Liver (tissue), 9 donors: ENCODE results near the gene MICAL2. TPM values are rescaled to one million over a fixed set of nuclear protein-coding genes. Genes with fewer than 3 reads are reported as not detected.

Experiments
- DNase-seq: peaks from one replicate; pipeline ENCODE4 v3.0.0-alpha.2; 2017; ENCODE audit warnings: low spot score
- H3K27ac ChIP-seq, 2 donors: one replicate each; pipeline ENCODE4 v1.7.0; 2013; ENCODE audit warnings: inconsistent platforms in 2 of 2, low read length in 2 of 2, control low read depth in 1 of 2, low read depth in 1 of 2, mild to moderate bottlenecking in 1 of 2
- H3K27me3 ChIP-seq, 4 donors: one replicate each; pipeline versions ENCODE4 v1.6.1 to v1.7.0; 2013; ENCODE audit warnings: low read length in 3 of 4, inconsistent platforms in 1 of 4, mild to moderate bottlenecking in 1 of 4, moderate library complexity in 1 of 4; ENCODE audit not compliant: control insufficient read depth in 4 of 4, insufficient read depth in 4 of 4
- H3K36me3 ChIP-seq, 4 donors: one replicate each; pipeline versions ENCODE4 v1.6.1 to v1.7.0; 2013; ENCODE audit warnings: low read length in 3 of 4, mild to moderate bottlenecking in 3 of 4, low read depth in 1 of 4, moderate library complexity in 1 of 4; ENCODE audit not compliant: control insufficient read depth in 4 of 4, insufficient read depth in 3 of 4
- H3K4me1 ChIP-seq, 4 donors: one replicate each; pipeline versions ENCODE4 v1.6.1 to v1.7.0; 2013; ENCODE audit warnings: low read length in 3 of 4, mild to moderate bottlenecking in 3 of 4, moderate library complexity in 1 of 4; ENCODE audit not compliant: control insufficient read depth in 4 of 4, insufficient read depth in 4 of 4
- H3K4me3 ChIP-seq, 3 donors: one replicate each; pipeline versions ENCODE4 v1.6.1 to v1.7.0; 2013; ENCODE audit warnings: low read length in 3 of 3, control low read depth in 1 of 3, low read depth in 1 of 3, mild to moderate bottlenecking in 1 of 3
- H3K9ac ChIP-seq, 2 donors: one replicate each; pipeline ENCODE4 v1.7.0; 2013; ENCODE audit warnings: low read length in 2 of 2, mild to moderate bottlenecking in 2 of 2, moderate library complexity in 2 of 2, control low read depth in 1 of 2, low read depth in 1 of 2
- H3K9me3 ChIP-seq, 4 donors: one replicate each; pipeline versions ENCODE4 v1.6.1 to v1.7.0; 2013; ENCODE audit warnings: low read length in 3 of 4; ENCODE audit not compliant: control insufficient read depth in 4 of 4
- ATF3 ChIP-seq: IDR thresholded peaks from 2 replicates; pipeline ENCODE4 v1.6.1; 2016; ENCODE audit warnings: antibody characterized with exemption
- CTCF ChIP-seq: fragments of 150-350 bp; IDR thresholded peaks from 2 replicates; pipeline ENCODE4 v1.5.1; 2017; ENCODE audit warnings: improper control_type of control experiment, low read depth, low read length; ENCODE audit not compliant: missing input control
- EGR1 ChIP-seq, 2 donors: IDR thresholded peaks; 2 replicates each; pipeline ENCODE4 v1.6.1; 2016 to 2018; ENCODE audit warnings: antibody characterized with exemption in 2 of 2, low read depth in 2 of 2
- FOXA1 ChIP-seq: IDR thresholded peaks from 2 replicates; pipeline ENCODE4 v1.6.1; 2016; ENCODE audit warnings: antibody characterized with exemption
- FOXA2 ChIP-seq: IDR thresholded peaks from 2 replicates; pipeline ENCODE4 v1.6.1; 2016; ENCODE audit warnings: antibody characterized with exemption
- GABPA ChIP-seq, 2 donors: IDR thresholded peaks in 1 of 2; conservative IDR thresholded peaks in 1 of 2; 2 replicates each; pipeline ENCODE4 v1.6.1; 2016; ENCODE audit warnings: antibody characterized with exemption in 2 of 2, mild to moderate bottlenecking in 1 of 2, moderate library complexity in 1 of 2
- HNF4A ChIP-seq, 2 donors: conservative IDR thresholded peaks; 2 replicates each; pipeline ENCODE4 v1.6.1; 2016; ENCODE audit warnings: antibody characterized with exemption in 2 of 2, mild to moderate bottlenecking in 2 of 2
- HNF4G ChIP-seq: IDR thresholded peaks from 2 replicates; pipeline ENCODE4 v1.6.1; 2016; ENCODE audit warnings: antibody characterized with exemption
- JUND ChIP-seq, 2 donors: IDR thresholded peaks; 2 replicates each; pipeline ENCODE4 v1.6.1; 2016; ENCODE audit warnings: antibody characterized with exemption in 2 of 2
- MAX ChIP-seq: IDR thresholded peaks from 2 replicates; pipeline ENCODE4 v1.6.1; 2016; ENCODE audit warnings: antibody characterized with exemption
- NR2F2 ChIP-seq: IDR thresholded peaks from 2 replicates; pipeline ENCODE4 v1.6.1; 2016; ENCODE audit warnings: antibody characterized with exemption
- RAD21 ChIP-seq, 2 donors: IDR thresholded peaks; 2 replicates each; pipeline ENCODE4 v1.6.1; 2016; ENCODE audit warnings: antibody characterized with exemption in 2 of 2, mild to moderate bottlenecking in 2 of 2
- REST ChIP-seq: IDR thresholded peaks from 2 replicates; pipeline ENCODE4 v1.6.1; 2016; ENCODE audit warnings: antibody characterized with exemption, mild to moderate bottlenecking
- RXRA ChIP-seq, 2 donors: IDR thresholded peaks; 2 replicates each; pipeline ENCODE4 v1.6.1; 2017 to 2018; ENCODE audit warnings: antibody characterized with exemption in 2 of 2, mild to moderate bottlenecking in 1 of 2
- SP1 ChIP-seq: IDR thresholded peaks from 2 replicates; pipeline ENCODE4 v1.6.1; 2018; ENCODE audit warnings: antibody characterized with exemption, mild to moderate bottlenecking
- TAF1 ChIP-seq: conservative IDR thresholded peaks from 2 replicates; pipeline ENCODE4 v1.6.1; 2016; ENCODE audit warnings: antibody characterized with exemption, mild to moderate bottlenecking
- YY1 ChIP-seq: IDR thresholded peaks from 2 replicates; pipeline ENCODE4 v1.6.1; 2016; ENCODE audit warnings: antibody characterized with exemption, mild to moderate bottlenecking
- ZBTB33 ChIP-seq: IDR thresholded peaks from 2 replicates; pipeline ENCODE4 v1.6.1; 2016; ENCODE audit warnings: antibody characterized with exemption
- WGBS: extraction: QIAGEN DNeasy Blood & Tissue Kit; methylation state at CpG from one replicate; pipeline ENCODE4 v1.1.7; 2013; 5-methylcytosine and 5-hydroxymethylcytosine counted together
- polyA plus RNA-seq, 2 donors: library from polyadenylated mRNA; stranded (reverse) in 1 of 2; unstranded in 1 of 2; fragments of 200-250 nt in 1 of 2; fragments of >200 nt in 1 of 2; fragmentation: Nextera tagmentation in 1 of 2; extraction: Ambion mirVana in 1 of 2; gene quantifications; one replicate each; pipeline versions ENCODE4 v1.2.1 to v1.2.3, GENCODE V29; 2013 to 2015
- total RNA-seq, 2 donors: library from RNA; depleted of rRNA; stranded (reverse); fragments of >200 nt; gene quantifications; one replicate each; pipeline ENCODE4 v1.2.3, GENCODE V29; 2014
- donor health status: healthy.
- donor health status: healthy.
- donor health status: healthy.
- donor health status: healthy.
- donor health status: healthy.

The MICAL2 gene
- total and polyA plus RNA-seq, 4 donors: 17.5 to 113 (median 42.9) TPM

GRCh38 chr11:12270817-12271216, 160.4 kb downstream of the MICAL2 start:
- Histone ChIP-seq H3K4me1 (peaks cover 0 to 5% (median 2%) of the 10 kb centered on the region in 4 donors), H3K9me3 (no peaks in the 10 kb centered on the region), H3K4me3 (no peak overlapping the region), H3K27me3 (no peaks in the 10 kb centered on the region), H3K9ac (no peak overlapping the region), H3K36me3 (no peaks in the 10 kb centered on the region), H3K27ac (no peak overlapping the region)
- TF ChIP-seq HNF4A (conservative IDR thresholded peaks at IDR 0.05) (no peak), REST (no peak), HNF4G (no peak), CTCF (no peak), YY1 (no peak), FOXA1 (no peak), RAD21 (IDR thresholded peaks at IDR 0.05) (no peak), ATF3 (no peak), NR2F2 (no peak), ZBTB33 (no peak), SP1 (no peak), EGR1 (IDR thresholded peaks at IDR 0.05; ENCODE audit: low read depth in 2 of 2) (no peak), JUND (IDR thresholded peaks at IDR 0.05) (no peak), RXRA (IDR thresholded peaks at IDR 0.05) (no peak), MAX (no peak), FOXA2 (no peak), TAF1 (no peak), GABPA (IDR thresholded peaks at IDR 0.05 in 1 of 2, conservative IDR thresholded peaks at IDR 0.05 in 1 of 2) (no peak)
- DNase-seq: no peak
- WGBS: 85% methylated on average over 8 of the region's 8 CpGs

- 82% methylated on average over 4 of the region's 4 CpGs for WGBS
- Histone ChIP-seq H3K4me1 (peaks cover 0 to 5% (median 2%) of the 10 kb centered on the region in 4 donors), H3K9me3 (no peaks in the 10 kb centered on the region), H3K27me3 (no peaks in the 10 kb centered on the region), H3K9ac (no peak overlapping the region), H3K27ac (no peak overlapping the region), H3K36me3 (no peaks in the 10 kb centered on the region), H3K4me3 (no peak overlapping the region)
- DNase-seq: no peak
- TF ChIP-seq MAX: no peak
- no peak for TF ChIP-seq RXRA (IDR thresholded peaks at IDR 0.05)
- TF ChIP-seq CTCF: no peak
- no peak for TF ChIP-seq EGR1 (IDR thresholded peaks at IDR 0.05; ENCODE audit: low read depth in 2 of 2)
- no peak for TF ChIP-seq NR2F2
- no peak for TF ChIP-seq SP1
- TF ChIP-seq YY1: no peak
These were observed 160.9 kb downstream of the MICAL2 start for GRCh38 chr11:12271241-12271640.
